ENCODE data around the gene GINS3. TPM values are rescaled to one million over a fixed set of nuclear protein-coding genes. Genes with fewer than 3 reads are reported as not detected.

GINS3 gene
- total and polyA plus RNA-seq, 8 donors: 0.58 to 4.9 (median 4.6) TPM; not detected in 1

DNA sequence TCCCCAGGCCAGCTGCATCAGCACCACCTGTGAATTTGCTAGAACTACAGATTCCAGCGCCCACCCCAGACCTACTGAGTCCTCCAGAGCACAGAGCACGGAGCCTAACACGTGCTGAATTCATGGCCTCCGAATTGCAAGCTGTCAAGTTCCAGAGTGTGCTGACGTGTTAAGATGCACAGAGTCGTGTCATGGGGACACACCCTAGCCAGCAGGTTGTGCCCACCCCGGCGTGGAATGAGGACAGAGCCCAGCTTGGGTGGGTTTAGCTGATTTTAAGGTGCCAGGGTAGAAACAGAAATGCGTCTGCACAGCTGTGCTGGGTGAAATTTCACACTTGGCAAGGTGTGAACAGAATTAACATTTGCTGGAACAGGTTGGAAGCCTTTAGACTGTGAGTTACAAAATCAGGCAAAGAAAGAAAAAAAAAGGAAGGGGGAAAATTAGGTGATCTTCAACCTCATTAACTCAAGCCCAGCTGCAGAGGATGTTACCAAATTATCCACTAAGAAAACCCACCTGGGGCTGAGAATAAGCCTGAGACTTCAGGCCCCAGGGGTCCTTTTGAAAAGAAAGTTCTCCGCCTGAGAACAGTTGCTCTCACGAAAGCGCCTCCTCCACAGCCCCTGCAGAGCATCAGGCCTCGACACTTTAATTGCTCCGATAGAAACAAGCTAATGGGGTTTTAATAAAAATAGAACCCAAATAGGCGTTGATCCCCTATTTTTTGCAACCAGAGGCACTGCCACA is 27.1 kb downstream of the GINS3 start:
- Histone ChIP-seq H3K4me3 (no peak overlapping the region), H3K27me3 (peaks cover 0 to 10% (median 0%) of the 10 kb centered on the region in 3 donors), H3K27ac (no peak overlapping the region), H3K36me3 (no peaks in the 10 kb centered on the region), H3K9me3 (no peaks in the 10 kb centered on the region), H3K4me1 (peaks cover 0 to 5% (median 0%) of the 10 kb centered on the region in 4 donors)
- TF ChIP-seq EP300 (IDR thresholded peaks at IDR 0.05) (no peak), POLR2AphosphoS5 (IDR thresholded peaks at IDR 0.05) (no peak), POLR2A (IDR thresholded peaks at IDR 0.05) (no peak)
- TF ChIP-seq, protein P1, sequence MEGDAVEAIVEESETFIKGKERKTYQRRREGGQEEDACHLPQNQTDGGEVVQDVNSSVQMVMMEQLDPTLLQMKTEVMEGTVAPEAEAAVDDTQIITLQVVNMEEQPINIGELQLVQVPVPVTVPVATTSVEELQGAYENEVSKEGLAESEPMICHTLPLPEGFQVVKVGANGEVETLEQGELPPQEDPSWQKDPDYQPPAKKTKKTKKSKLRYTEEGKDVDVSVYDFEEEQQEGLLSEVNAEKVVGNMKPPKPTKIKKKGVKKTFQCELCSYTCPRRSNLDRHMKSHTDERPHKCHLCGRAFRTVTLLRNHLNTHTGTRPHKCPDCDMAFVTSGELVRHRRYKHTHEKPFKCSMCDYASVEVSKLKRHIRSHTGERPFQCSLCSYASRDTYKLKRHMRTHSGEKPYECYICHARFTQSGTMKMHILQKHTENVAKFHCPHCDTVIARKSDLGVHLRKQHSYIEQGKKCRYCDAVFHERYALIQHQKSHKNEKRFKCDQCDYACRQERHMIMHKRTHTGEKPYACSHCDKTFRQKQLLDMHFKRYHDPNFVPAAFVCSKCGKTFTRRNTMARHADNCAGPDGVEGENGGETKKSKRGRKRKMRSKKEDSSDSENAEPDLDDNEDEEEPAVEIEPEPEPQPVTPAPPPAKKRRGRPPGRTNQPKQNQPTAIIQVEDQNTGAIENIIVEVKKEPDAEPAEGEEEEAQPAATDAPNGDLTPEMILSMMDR (IDR thresholded peaks at IDR 0.05): no peak
- WGBS, 5 donors: 64 to 77% (median 67%) methylated on average over 15 of the region's 15 CpGs
- DNase-seq: no peak
- intact Hi-C loops (cut with DNase I; ENCODE audit: low total_unique reads): no loop called here

DNA sequence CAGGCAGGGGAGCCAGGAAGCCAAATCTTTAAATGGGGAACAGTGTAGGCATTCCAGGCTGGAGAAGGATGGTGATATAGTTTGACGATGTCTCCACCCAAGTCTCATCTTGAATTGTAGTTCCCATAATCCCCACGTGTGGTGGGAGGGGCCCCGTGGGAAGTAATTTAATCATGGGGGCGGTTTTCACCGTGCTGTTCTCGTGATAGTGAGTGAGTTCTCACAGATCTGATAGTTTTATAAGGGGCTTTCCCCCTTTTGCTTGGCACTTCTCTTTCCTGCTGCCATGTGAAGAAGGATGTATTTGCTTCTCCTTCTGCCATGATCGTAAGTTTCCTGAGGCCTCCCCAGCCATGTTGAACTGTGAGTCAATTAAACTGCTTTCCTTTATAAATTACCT is 28.8 kb downstream of the GINS3 start:
- H3K27ac ChIP-seq: no peak overlapping the region
- WGBS, 5 donors: 48 to 62% (median 51%) methylated on average over 7 of the region's 7 CpGs
- no peaks in the 10 kb centered on the region for H3K36me3 ChIP-seq
- H3K4me1 ChIP-seq: peaks cover 0 to 5% (median 0%) of the 10 kb centered on the region in 4 donors
- H3K9me3 ChIP-seq: no peaks in the 10 kb centered on the region
- no peak for DNase-seq
- H3K4me3 ChIP-seq: no peak overlapping the region
- no peak for TF ChIP-seq POLR2AphosphoS5 (IDR thresholded peaks at IDR 0.05)
- TF ChIP-seq POLR2A (IDR thresholded peaks at IDR 0.05): no peak
- TF ChIP-seq, protein P1 (IDR thresholded peaks at IDR 0.05): no peak
- TF ChIP-seq EP300 (IDR thresholded peaks at IDR 0.05): no peak
- H3K27me3 ChIP-seq: peaks cover 0 to 10% (median 0%) of the 10 kb centered on the region in 3 donors
- intact Hi-C loops (cut with DNase I; ENCODE audit: low total_unique reads): no loop called here

- H3K27ac ChIP-seq: no peak overlapping the region
- intact Hi-C loops (cut with DNase I; ENCODE audit: low total_unique reads): no loop called here
- H3K4me1 ChIP-seq: peaks cover 0 to 5% (median 0%) of the 10 kb centered on the region in 4 donors
- no peaks in the 10 kb centered on the region for H3K9me3 ChIP-seq
- no peaks in the 10 kb centered on the region for H3K36me3 ChIP-seq
- 58 to 75% (median 67%) methylated on average over 5 of the region's 5 CpGs for WGBS, 5 donors
- peaks cover 0 to 10% (median 0%) of the 10 kb centered on the region in 3 donors for H3K27me3 ChIP-seq
- TF ChIP-seq POLR2AphosphoS5 (IDR thresholded peaks at IDR 0.05) (no peak), POLR2A (IDR thresholded peaks at IDR 0.05) (no peak), EP300 (IDR thresholded peaks at IDR 0.05) (no peak)
- TF ChIP-seq, protein P1 (IDR thresholded peaks at IDR 0.05): no peak
- no peak overlapping the region for H3K4me3 ChIP-seq
- no peak for DNase-seq
Measured at GRCh38 chr16:58421529-58421928, 29.3 kb downstream of the GINS3 start.

DNA sequence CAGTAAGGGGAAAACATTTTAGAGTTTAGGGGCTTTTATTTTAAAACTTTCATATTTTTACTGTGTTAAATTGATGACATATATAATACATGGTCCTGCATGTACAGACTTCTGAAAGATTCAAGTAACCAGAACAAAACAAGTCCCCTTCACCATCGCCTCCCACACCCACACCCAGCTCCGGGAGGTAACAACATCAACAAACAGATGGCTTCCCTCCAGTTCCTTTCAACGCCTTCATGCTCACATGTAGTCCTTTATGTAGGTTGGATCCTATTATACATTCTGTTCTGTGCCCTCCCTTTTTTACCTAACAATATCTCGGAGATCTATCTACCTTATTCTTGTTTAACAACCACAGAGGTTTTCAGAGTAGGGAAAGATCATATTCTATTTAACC is 30.5 kb downstream of the GINS3 start:
- intact Hi-C loops (cut with DNase I; ENCODE audit: low total_unique reads): no loop called here
- Histone ChIP-seq H3K4me1 (peaks cover 0 to 3% (median 0%) of the 10 kb centered on the region in 4 donors), H3K27ac (no peak overlapping the region), H3K36me3 (no peaks in the 10 kb centered on the region), H3K4me3 (no peak overlapping the region), H3K9me3 (no peaks in the 10 kb centered on the region), H3K27me3 (peaks cover 0 to 10% (median 0%) of the 10 kb centered on the region in 3 donors)
- TF ChIP-seq POLR2A (IDR thresholded peaks at IDR 0.05) (no peak), EP300 (IDR thresholded peaks at IDR 0.05) (no peak), POLR2AphosphoS5 (IDR thresholded peaks at IDR 0.05) (no peak)
- TF ChIP-seq, protein P1 (IDR thresholded peaks at IDR 0.05): no peak
- no peak for DNase-seq
- 54 to 70% (median 58%) methylated on average over 4 of the region's 4 CpGs for WGBS, 5 donors

Data from stomach (tissue), 9 donors.